ENCODE results near the gene UNC5CL.

- TF ChIP-seq, protein P1, sequence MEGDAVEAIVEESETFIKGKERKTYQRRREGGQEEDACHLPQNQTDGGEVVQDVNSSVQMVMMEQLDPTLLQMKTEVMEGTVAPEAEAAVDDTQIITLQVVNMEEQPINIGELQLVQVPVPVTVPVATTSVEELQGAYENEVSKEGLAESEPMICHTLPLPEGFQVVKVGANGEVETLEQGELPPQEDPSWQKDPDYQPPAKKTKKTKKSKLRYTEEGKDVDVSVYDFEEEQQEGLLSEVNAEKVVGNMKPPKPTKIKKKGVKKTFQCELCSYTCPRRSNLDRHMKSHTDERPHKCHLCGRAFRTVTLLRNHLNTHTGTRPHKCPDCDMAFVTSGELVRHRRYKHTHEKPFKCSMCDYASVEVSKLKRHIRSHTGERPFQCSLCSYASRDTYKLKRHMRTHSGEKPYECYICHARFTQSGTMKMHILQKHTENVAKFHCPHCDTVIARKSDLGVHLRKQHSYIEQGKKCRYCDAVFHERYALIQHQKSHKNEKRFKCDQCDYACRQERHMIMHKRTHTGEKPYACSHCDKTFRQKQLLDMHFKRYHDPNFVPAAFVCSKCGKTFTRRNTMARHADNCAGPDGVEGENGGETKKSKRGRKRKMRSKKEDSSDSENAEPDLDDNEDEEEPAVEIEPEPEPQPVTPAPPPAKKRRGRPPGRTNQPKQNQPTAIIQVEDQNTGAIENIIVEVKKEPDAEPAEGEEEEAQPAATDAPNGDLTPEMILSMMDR (conservative IDR thresholded peaks at IDR 0.05 in 1 of 2, IDR thresholded peaks at IDR 0.05 in 1 of 2; ENCODE audit: low read depth in 1 of 2, low read length in 2 of 2), result no peak
- no peak for TF ChIP-seq EZH2 (IDR thresholded peaks at IDR 0.05; ENCODE audit: low read length, missing control alignments)
Observed at GRCh38 chr6:40982917-40983316, 56.1 kb downstream of the UNC5CL start.

All from fibroblast of lung (primary cell).